Suprapubic skin (tissue), 4 donors: Measurements from ENCODE around the gene ABCA4.

Experiments
- CTCF ChIP-seq, 2 donors: fragments of 200-600 bp in 1 of 2; fragments of 450-650 bp in 1 of 2; sonication (generic) in 1 of 2; IDR thresholded peaks; one replicate each; pipeline ENCODE4 v1.5.1; 2016 to 2019; ENCODE audit warnings: antibody characterized with exemption in 2 of 2, mild to moderate bottlenecking in 1 of 2, moderate library complexity in 1 of 2
- EP300 ChIP-seq: sonication (generic); formaldehyde crosslinking; IDR thresholded peaks from one replicate; pipeline ENCODE4 v1.6.1; 2017; ENCODE audit warnings: antibody characterized with exemption
- POLR2AphosphoS5 ChIP-seq, 3 donors: sonication (generic); formaldehyde crosslinking; IDR thresholded peaks; one replicate each; pipeline ENCODE4 v1.6.1; 2017; ENCODE audit warnings: antibody characterized with exemption in 3 of 3

- peak in 1 of 3 donors; percentile 32 for TF ChIP-seq POLR2AphosphoS5 (IDR thresholded peaks at IDR 0.05)
- no peak for TF ChIP-seq CTCF (IDR thresholded peaks at IDR 0.05)
- TF ChIP-seq EP300: no peak
These were observed 25.8 kb downstream of the ABCA4 start for GRCh38 chr1:94095112-94095637.
